ENCODE results near the gene MASP2. TPM values are rescaled to one million over a fixed set of nuclear protein-coding genes. Genes with fewer than 3 reads are reported as not detected.

The MASP2 gene
- total and polyA plus RNA-seq, 2 donors (not counting 1 experiment from before 2014, with no cell fraction given), result 0.06 TPM; not detected in 1

- TF ChIP-seq CTCF (IDR thresholded peaks at IDR 0.05), result no peak
- TF ChIP-seq EZH2 (IDR thresholded peaks at IDR 0.05; ENCODE audit: borderline replicate concordance, insufficient read depth, low read depth, low read length, poor library complexity, severe bottlenecking), result no peak
- Mint-ChIP-seq H3K4me3 (no peak overlapping the region), H3K27ac (no peak overlapping the region), H3K4me1 (peaks cover 15% of the 10 kb centered on the region), H3K9me3 (ENCODE audit: insufficient read depth) (no peaks in the 10 kb centered on the region), H3K27me3 (no peaks in the 10 kb centered on the region)
- DNase-seq, result no peak
- Histone ChIP-seq H2AFZ (ENCODE audit: insufficient read depth, low read depth, low read length, poor library complexity, severe bottlenecking) (no peak overlapping the region), H3K9ac (ENCODE audit: low read length) (no peak overlapping the region), H3K27me3 (replicated peaks in 1 of 4; ENCODE audit: control extremely low read depth in 1 of 4, control insufficient read depth in 3 of 4, insufficient read depth in 4 of 4, low read length in 3 of 4) (no peaks in the 10 kb centered on the region), H3K9me3 (ENCODE audit: control extremely low read depth in 1 of 3, control insufficient read depth in 2 of 3, insufficient read depth in 1 of 3, low read length in 2 of 3) (no peaks in the 10 kb centered on the region), H3K27ac (ENCODE audit: low read length in 2 of 2) (no peak overlapping the region), H3K36me3 (replicated peaks in 1 of 2; ENCODE audit: control extremely low read depth in 1 of 2, control insufficient read depth in 1 of 2, extremely low read depth in 1 of 2, insufficient read depth in 2 of 2, low read length in 1 of 2) (peaks cover 16 to 56% of the 10 kb centered on the region in 2 experiments), H3K4me2 (replicated peaks; ENCODE audit: low read depth, low read length, poor library complexity, severe bottlenecking) (no peak overlapping the region), H3K4me1 (ENCODE audit: control insufficient read depth in 2 of 2, insufficient read depth in 2 of 2, low read length in 2 of 2) (no peaks in the 10 kb centered on the region), H3K79me2 (ENCODE audit: control insufficient read depth, insufficient read depth, low read length) (no peaks in the 10 kb centered on the region), H4K20me1 (ENCODE audit: control insufficient read depth, insufficient read depth, low read length, poor library complexity, severe bottlenecking) (peaks cover 14% of the 10 kb centered on the region), H3K4me3 (ENCODE audit: control extremely low read depth in 1 of 5, extremely low read depth in 1 of 5, insufficient read depth in 1 of 5, low read depth in 2 of 5, low read length in 4 of 5) (no peak overlapping the region)
- WGBS (ENCODE audit: insufficient coverage), result no CpG with 5 or more reads among the region's 1 CpG
- no peak for ATAC-seq (ENCODE audit: low read depth)
- CTCF ChIA-PET, result interaction anchor here (1.8 kb wide), 1 partner anchor 11 kb away, joined by 6 read pairs; no protein-coding TSS in a partner anchor
- POLR2A ChIA-PET, result no interaction called here
- intact Hi-C loops (cut with micrococcal nuclease), result no loop called here
Measured at GRCh38 chr1:11026052-11026451, 21.0 kb downstream of the MASP2 start.

DNA sequence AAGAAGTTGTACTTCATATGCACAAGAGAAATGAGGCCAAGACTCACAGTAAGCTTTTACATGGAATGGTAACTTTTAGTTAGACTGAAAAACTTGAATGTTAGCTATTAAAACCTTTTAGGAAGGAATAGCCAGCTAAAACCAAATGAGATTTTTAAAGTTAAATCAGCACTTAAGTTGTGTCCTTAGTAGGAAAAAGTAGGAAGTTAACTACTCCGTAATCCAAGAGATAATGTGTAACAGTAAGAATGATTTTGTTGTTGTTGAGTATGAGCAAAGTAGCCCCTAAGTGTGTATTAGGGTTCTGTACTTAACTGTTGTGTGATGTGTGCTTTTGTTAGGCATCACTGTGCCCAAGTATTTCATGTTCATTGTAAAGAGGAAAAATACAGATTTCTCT, 21.4 kb downstream of the MASP2 start:
- no peak overlapping the region for H3K27ac ChIP-seq (ENCODE audit: low read length in 2 of 2)
- no peaks in the 10 kb centered on the region for H3K9me3 Mint-ChIP-seq (ENCODE audit: insufficient read depth)
- no peaks in the 10 kb centered on the region for H3K9me3 ChIP-seq (ENCODE audit: control extremely low read depth in 1 of 3, control insufficient read depth in 2 of 3, insufficient read depth in 1 of 3, low read length in 2 of 3)
- intact Hi-C loops (cut with micrococcal nuclease), result no loop called here
- H3K9ac ChIP-seq (ENCODE audit: low read length), result no peak overlapping the region
- no peak for ATAC-seq (ENCODE audit: low read depth)
- peaks cover 16 to 58% of the 10 kb centered on the region in 2 experiments for H3K36me3 ChIP-seq (replicated peaks in 1 of 2; ENCODE audit: control extremely low read depth in 1 of 2, control insufficient read depth in 1 of 2, extremely low read depth in 1 of 2, insufficient read depth in 2 of 2, low read length in 1 of 2)
- H2AFZ ChIP-seq (ENCODE audit: insufficient read depth, low read depth, low read length, poor library complexity, severe bottlenecking), result no peak overlapping the region
- no peaks in the 10 kb centered on the region for H3K27me3 Mint-ChIP-seq
- WGBS (ENCODE audit: insufficient coverage), result 100% methylated on average over 1 of the region's 1 CpG
- no peak overlapping the region for H3K4me2 ChIP-seq (replicated peaks; ENCODE audit: low read depth, low read length, poor library complexity, severe bottlenecking)
- H3K27ac Mint-ChIP-seq, result no peak overlapping the region
- H3K4me1 ChIP-seq (ENCODE audit: control insufficient read depth in 2 of 2, insufficient read depth in 2 of 2, low read length in 2 of 2), result no peaks in the 10 kb centered on the region
- peaks cover 15% of the 10 kb centered on the region for H3K4me1 Mint-ChIP-seq
- no peaks in the 10 kb centered on the region for H3K27me3 ChIP-seq (replicated peaks in 1 of 4; ENCODE audit: control extremely low read depth in 1 of 4, control insufficient read depth in 3 of 4, insufficient read depth in 4 of 4, low read length in 3 of 4)
- no peak overlapping the region for H3K4me3 ChIP-seq (ENCODE audit: control extremely low read depth in 1 of 5, extremely low read depth in 1 of 5, insufficient read depth in 1 of 5, low read depth in 2 of 5, low read length in 4 of 5)
- POLR2A ChIA-PET, result no interaction called here
- CTCF ChIA-PET, result interaction anchor here (1.8 kb wide), 1 partner anchor 12 kb away, joined by 6 read pairs; no protein-coding TSS in a partner anchor
- no peak for TF ChIP-seq CTCF (IDR thresholded peaks at IDR 0.05)
- TF ChIP-seq EZH2 (IDR thresholded peaks at IDR 0.05; ENCODE audit: borderline replicate concordance, insufficient read depth, low read depth, low read length, poor library complexity, severe bottlenecking), result no peak
- peaks cover 17% of the 10 kb centered on the region for H4K20me1 ChIP-seq (ENCODE audit: control insufficient read depth, insufficient read depth, low read length, poor library complexity, severe bottlenecking)
- no peaks in the 10 kb centered on the region for H3K79me2 ChIP-seq (ENCODE audit: control insufficient read depth, insufficient read depth, low read length)
- no peak overlapping the region for H3K4me3 Mint-ChIP-seq
- no peak for DNase-seq
